ENCODE data around the gene GTF2A1.

GRCh38 chr14:81224222-81224621 is 3.5 kb upstream of the GTF2A1 start:
- TF ChIP-seq CTCF (IDR thresholded peaks at IDR 0.05) (no peak), EP300 (IDR thresholded peaks at IDR 0.05) (no peak)
